Transverse colon (tissue), 4 donors: ENCODE data around the gene SPECC1. TPM values are rescaled to one million over a fixed set of nuclear protein-coding genes. Genes with fewer than 3 reads are reported as not detected.

Experiments used
- DNase-seq: peaks from one replicate; pipeline ENCODE4 v3.0.0-alpha.2; 2019
- H3K27ac ChIP-seq, 4 donors: fragments of 200-600 bp; sonication (generic); 2 replicates each; pipeline ENCODE4 v1.5.1; 2016 to 2018; ENCODE audit warnings: inconsistent platforms in 4 of 4
- H3K27me3 ChIP-seq: fragments of 200-600 bp; sonication (generic); 2 replicates; pipeline ENCODE4 v1.5.1; 2017; ENCODE audit warnings: inconsistent platforms
- H3K36me3 ChIP-seq, 4 donors: fragments of 200-600 bp; sonication (generic); 2 replicates each; pipeline ENCODE4 v1.5.1; 2017 to 2019; ENCODE audit warnings: inconsistent platforms in 4 of 4
- H3K4me1 ChIP-seq, 4 donors: fragments of 200-600 bp; sonication (generic); 2 replicates each; pipeline ENCODE4 v1.5.1; 2017 to 2020; ENCODE audit warnings: inconsistent platforms in 4 of 4
- H3K4me3 ChIP-seq, 4 donors: fragments of 200-600 bp; sonication (generic); 1 replicate in 1 of 4; 2 replicates in 3 of 4; pipeline versions ENCODE4 v1.5.1 to v1.6.1; 2017 to 2019; ENCODE audit warnings: inconsistent platforms in 4 of 4
- H3K9me3 ChIP-seq, 2 donors: fragments of 200-600 bp; sonication (generic); 2 replicates each; pipeline ENCODE4 v1.5.1; 2017 to 2019; ENCODE audit warnings: inconsistent platforms in 2 of 2
- CTCF ChIP-seq, 5 experiments: fragments of 200-600 bp in 3 of 5; fragments of 450-650 bp in 2 of 5; sonication (generic) in 3 of 5; IDR thresholded peaks; 1 replicate in 2 of 5; 2 replicates in 3 of 5; pipeline ENCODE4 v1.5.1; 2016 to 2017; ENCODE audit warnings: antibody characterized with exemption in 5 of 5, inconsistent platforms in 3 of 5, mild to moderate bottlenecking in 2 of 5, moderate library complexity in 1 of 5
- EP300 ChIP-seq: sonication (generic); formaldehyde crosslinking; IDR thresholded peaks from one replicate; pipeline ENCODE4 v1.6.1; 2017; ENCODE audit warnings: antibody characterized with exemption, low read depth
- POLR2A ChIP-seq: fragments of 450-650 bp; IDR thresholded peaks from one replicate; pipeline ENCODE4 v1.6.1; 2016; ENCODE audit warnings: antibody characterized with exemption, mild to moderate bottlenecking, moderate library complexity
- POLR2AphosphoS5 ChIP-seq, 3 donors: sonication (generic); formaldehyde crosslinking; IDR thresholded peaks; one replicate each; pipeline ENCODE4 v1.6.1; 2016; ENCODE audit warnings: antibody characterized with exemption in 3 of 3
- WGBS, 2 donors: methylation state at CpG; one replicate each; pipeline ENCODE4 v1.1.5; 2018; ENCODE audit warnings: low coverage in 1 of 2; 5-methylcytosine and 5-hydroxymethylcytosine counted together
- in situ Hi-C, 4 donors: fragments of 200-750 bp; cut with MboI; loops; one replicate each; pipeline versions ENCODE4 v1.15.0 to v1.15.1; 2017; ENCODE audit warnings: low sequenced_read_pairs in 3 of 4, low pct_ligation_motif_present in 1 of 4, low pct_unique_long_range_greater_than_20kb in 1 of 4
- intact Hi-C: fragments of 100-400 bp; cut with DNase I; formaldehyde crosslinking; loops from one replicate; pipeline ENCODE4 v1.15.1; 2023; ENCODE audit warnings: low total_unique reads
- total RNA-seq, 4 donors: library from RNA; depleted of rRNA; stranded (reverse); fragments of >200 nt; gene quantifications; one replicate each; pipeline ENCODE4 v1.1.0, GENCODE V29; 2016

SPECC1 gene
- total RNA-seq, 4 donors from 2014 or later = 117 to 141 (median 125) TPM

- no peaks in the 10 kb centered on the region for H3K9me3 ChIP-seq
- H3K4me1 ChIP-seq = peaks cover 0 to 8% (median 3%) of the 10 kb centered on the region in 4 donors
- no peak overlapping the region for H3K4me3 ChIP-seq
- 32 to 44% methylated on average over 2 to 4 of the region's 4 CpGs for WGBS, 2 donors
- H3K27ac ChIP-seq = no peak overlapping the region
- no peak for TF ChIP-seq POLR2A
- no peak for TF ChIP-seq EP300
- no peak for TF ChIP-seq POLR2AphosphoS5 (IDR thresholded peaks at IDR 0.05)
- TF ChIP-seq CTCF (IDR thresholded peaks at IDR 0.05) = no peak
- no peaks in the 10 kb centered on the region for H3K27me3 ChIP-seq
- intact Hi-C loops = no loop called here
- no peaks in the 10 kb centered on the region for H3K36me3 ChIP-seq
- in situ Hi-C loops = loop anchor here in 3 of 4 donors (5.0 to 25.0 kb wide), 4 partner anchors 121 to 323 kb away; no protein-coding TSS in a partner anchor
- DNase-seq = no peak
Observed at GRCh38 chr17:19991252-19991885, 17.8 kb upstream of the SPECC1 start.

GRCh38 chr17:19992803-19993713 lies 16.1 kb upstream of the SPECC1 start:
- H3K9me3 ChIP-seq = no peaks in the 10 kb centered on the region
- no peak overlapping the region for H3K4me3 ChIP-seq
- in situ Hi-C loops (loop anchor here in 3 of 4 donors (5.0 to 25.0 kb wide), 4 partner anchors 119 to 322 kb away; no protein-coding TSS in a partner anchor), intact Hi-C loops (loop anchor here (2.0 kb wide), 1 partner anchor 124 kb away; no protein-coding TSS in a partner anchor)
- peak; percentile 86 for DNase-seq
- H3K4me1 ChIP-seq = peaks cover 0 to 11% (median 3%) of the 10 kb centered on the region in 4 donors
- H3K36me3 ChIP-seq = no peaks in the 10 kb centered on the region
- TF ChIP-seq EP300 (no peak), POLR2AphosphoS5 (IDR thresholded peaks at IDR 0.05) (no peak), CTCF (IDR thresholded peaks at IDR 0.05) (peak; percentile 68 to 82 (median 73)), POLR2A (no peak)
- no peaks in the 10 kb centered on the region for H3K27me3 ChIP-seq
- 24 to 60% methylated on average over 1 to 24 of the region's 24 CpGs for WGBS, 2 donors
- no peak overlapping the region for H3K27ac ChIP-seq

GRCh38 chr17:19996086-19996485 lies 13.1 kb upstream of the SPECC1 start:
- in situ Hi-C loops = loop anchor here in 3 of 4 donors (10.0 to 25.0 kb wide), 3 partner anchors 119 to 319 kb away; no protein-coding TSS in a partner anchor
- DNase-seq = no peak

More at GRCh38 chr17:19996086-19996485, 13.1 kb upstream of the SPECC1 start:
- intact Hi-C loops = no loop called here
- TF ChIP-seq POLR2A (no peak), POLR2AphosphoS5 (IDR thresholded peaks at IDR 0.05) (no peak), EP300 (no peak), CTCF (IDR thresholded peaks at IDR 0.05) (no peak)
- Histone ChIP-seq H3K4me1 (peaks cover 0 to 11% (median 3%) of the 10 kb centered on the region in 4 donors), H3K27me3 (no peaks in the 10 kb centered on the region), H3K27ac (no peak overlapping the region), H3K4me3 (no peak overlapping the region), H3K36me3 (no peaks in the 10 kb centered on the region), H3K9me3 (no peaks in the 10 kb centered on the region)
- WGBS, 2 donors = 80 to 85% methylated on average over 1 of the region's 1 CpG
